Stimulated activated CD8-positive, alpha-beta memory T cell treated with anti-CD3 and anti-CD28 coated beads, Interleukin-7, amount 100 ng/mL, for 48 hours (primary cell): ENCODE measurements around the gene RAB1B.

Experiments
- DNase-seq, 2 donors: peaks; one replicate each; pipeline ENCODE4 v3.0.0-alpha.2; 2020; ENCODE audit warnings: low read depth in 1 of 2; ENCODE audit errors: extremely low read depth in 1 of 2

RAB1B gene

GRCh38 chr11:66282468-66283455, 14.3 kb downstream of the RAB1B start:
- peak; percentile 97 for DNase-seq

DNA sequence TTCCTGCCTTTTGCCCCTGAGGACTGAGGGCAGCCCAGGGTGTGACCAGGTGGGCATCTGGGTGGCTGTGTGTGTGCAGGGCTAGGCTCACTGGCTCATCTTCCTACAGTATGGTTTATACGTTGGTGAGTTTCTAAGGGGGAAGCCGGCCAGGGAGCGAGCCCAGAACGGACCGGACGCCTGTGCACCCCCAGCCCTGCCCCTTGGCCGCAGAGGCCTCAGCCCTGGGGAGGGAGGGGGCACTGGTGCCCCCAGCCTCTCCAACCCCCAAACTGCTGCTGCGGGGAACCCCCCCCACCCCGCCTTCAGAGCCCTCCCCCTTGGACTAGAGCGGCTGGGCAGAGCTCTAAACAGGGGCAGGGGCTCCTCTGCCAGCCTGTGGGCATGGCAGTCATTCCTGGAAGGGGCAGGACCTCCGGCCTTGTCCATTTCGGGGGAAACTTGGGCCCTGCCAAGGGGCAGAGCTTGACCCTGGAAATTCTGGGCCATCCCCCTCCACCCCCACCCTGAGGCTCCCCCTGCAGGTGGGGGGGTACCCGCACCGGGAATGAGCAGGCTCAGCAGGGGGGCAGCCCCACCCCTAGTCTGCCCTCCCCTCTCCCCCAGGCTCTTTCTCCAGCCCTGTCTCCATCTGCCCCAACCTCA, 15.1 kb downstream of the RAB1B start:
- no peak for DNase-seq

GRCh38 chr11:66284526-66285078, 16.2 kb downstream of the RAB1B start:
- no peak for DNase-seq

DNA sequence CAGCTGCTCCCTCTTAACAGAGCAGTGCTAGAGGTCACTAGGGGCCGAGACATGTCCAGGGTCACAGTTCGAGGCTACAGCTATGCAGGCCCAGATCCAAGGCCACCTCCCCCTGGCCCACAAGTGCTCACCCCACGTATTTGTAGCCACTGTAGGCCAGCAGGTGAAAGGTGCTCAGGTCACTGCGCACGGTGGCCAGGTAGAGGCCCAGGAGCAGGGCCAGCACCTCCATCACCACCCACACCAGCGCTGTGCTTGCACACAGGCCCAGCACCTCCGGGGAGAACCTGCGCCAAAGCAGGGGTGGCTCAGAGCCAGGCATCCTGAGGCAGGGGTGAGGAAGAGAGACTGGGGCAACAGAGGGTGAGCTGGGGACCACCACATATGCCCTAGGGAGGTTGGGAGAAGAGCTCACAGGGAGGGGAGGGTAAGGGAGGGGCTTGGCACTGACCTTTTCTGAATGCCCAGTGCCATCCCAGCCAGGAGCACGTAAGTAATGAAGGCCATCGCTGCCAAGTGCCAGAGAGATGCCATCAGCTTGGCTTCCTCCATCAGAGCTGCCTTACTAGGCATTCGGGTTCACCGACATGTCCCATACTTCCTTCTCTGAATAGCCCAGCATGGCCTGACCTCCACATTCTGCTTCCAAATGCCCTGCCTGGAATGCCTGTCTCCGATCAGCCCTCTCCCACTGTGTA, 17.0 kb downstream of the RAB1B start:
- DNase-seq = no peak

DNA sequence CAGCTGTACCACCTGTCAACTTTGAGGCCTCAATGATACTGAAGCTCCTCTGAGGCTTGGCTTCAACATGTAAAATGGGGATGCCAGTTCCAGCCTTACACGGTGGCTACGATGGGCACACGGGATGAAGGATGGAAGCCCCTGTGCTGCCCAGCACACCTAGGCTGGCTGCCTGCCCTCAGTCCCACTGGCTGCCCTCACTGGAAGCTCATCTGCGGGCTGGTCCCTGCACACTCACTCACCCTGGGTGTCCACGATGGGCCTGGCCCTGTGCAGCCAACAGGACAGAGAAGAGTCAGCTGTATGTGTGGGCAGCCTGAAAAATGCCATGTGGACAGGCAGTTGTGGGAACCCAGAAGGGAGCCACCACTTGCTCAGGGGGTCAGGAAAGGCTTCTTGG, 18.3 kb downstream of the RAB1B start:
- no peak for DNase-seq

- DNase-seq = no peak
Observed at GRCh38 chr11:66287211-66287888, 18.9 kb downstream of the RAB1B start.

GRCh38 chr11:66287889-66288670, 19.6 kb downstream of the RAB1B start:
- no peak for DNase-seq

DNA sequence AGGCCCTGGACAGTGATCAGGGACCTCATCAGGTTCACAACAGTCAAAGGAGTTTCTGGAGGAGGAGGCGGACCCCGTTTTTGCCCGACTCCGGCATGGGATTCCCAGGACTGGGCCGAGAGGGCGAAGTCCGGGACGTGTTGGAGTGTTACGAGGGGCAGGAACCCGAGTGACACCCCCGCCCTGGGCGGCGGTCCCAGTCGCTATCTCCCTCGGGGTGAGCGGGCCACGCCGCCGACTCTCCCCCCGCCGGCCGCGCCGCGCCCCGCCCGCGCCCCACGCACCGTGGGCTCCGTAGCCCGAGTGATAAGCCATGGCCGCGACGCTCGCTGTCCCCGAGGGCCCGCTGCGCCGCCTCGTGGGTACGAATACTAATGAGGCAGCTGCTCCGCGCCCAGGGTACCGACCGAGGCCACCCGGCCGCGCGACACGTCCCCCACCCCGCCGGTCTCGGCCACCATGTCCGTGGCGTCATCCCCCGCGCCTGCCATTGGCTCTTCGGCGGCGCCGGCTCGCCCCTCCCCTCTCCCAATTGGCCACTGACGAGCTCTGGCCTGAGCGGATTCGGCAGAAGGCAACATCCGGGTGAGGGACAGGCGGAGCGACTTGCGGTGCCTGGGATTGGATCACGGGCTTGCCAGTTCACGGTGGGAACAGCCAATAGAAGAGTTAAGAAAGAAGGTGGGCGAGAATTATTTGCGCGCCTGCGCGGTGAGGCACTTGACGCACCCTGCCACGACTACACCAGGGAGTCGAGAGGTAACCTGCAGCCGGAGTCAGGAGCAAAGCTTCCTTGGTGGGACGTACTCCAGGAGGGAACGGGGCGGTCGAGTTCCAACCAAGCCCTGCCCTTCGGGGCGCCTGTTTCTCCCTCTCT, 20.5 kb downstream of the RAB1B start, which contains the start of gene YIF1A:
TSS of gene YIF1A (minus strand) at position 473 of the 877 bp plus-strand sequence. CDS start at position 315, 158 bp downstream.
- DNase-seq = peak; percentile 93 to 98

- peak; percentile 69 to 79 for DNase-seq
Observed at GRCh38 chr11:66289548-66290329, 21.3 kb downstream of the RAB1B start.

GRCh38 chr11:66290330-66290621, 21.8 kb downstream of the RAB1B start:
- DNase-seq = no peak

- DNase-seq = no peak
Observed at GRCh38 chr11:66291303-66291705, 22.9 kb downstream of the RAB1B start.

DNA sequence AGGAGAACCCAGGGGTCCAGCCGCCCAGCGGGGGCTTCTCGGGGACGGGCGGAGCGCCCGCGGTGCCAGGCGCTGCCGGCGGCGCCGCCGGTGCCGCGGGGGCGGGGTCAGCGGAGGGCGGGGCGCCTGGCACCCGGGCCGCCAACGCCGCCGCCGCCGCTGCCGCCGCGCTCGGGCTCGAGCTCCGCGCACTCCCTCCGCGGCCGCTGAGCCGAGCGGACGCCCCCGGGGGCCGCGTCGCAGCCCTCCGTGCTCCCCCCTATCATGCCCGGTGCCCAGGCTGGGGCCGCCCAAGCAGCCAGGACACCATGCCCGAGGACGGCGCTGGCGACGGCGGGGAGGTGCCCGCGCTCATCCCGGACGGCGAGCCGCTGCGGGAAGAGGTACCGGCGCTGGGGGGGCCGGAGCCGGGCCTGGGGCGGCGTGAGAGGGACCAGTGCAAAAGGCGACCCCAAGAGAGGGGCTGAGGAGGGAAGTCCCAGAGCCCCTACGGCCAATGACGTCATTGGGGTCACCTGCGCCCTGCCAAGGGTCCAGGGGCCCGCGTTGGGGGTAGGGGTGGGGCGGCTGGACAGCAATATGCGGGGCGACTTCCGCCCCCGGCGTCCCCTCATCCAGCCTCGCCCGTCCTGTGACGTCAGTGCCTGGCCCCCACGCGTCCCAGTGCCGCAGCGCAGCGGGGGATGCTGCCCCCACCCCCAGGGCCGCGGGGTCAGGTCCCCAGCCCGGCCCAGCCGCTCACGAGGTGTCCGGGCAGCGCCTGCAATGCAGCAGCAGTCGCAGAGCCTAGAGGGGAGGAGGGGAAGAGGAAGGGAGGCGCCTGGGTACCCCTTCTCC, 23.5 kb downstream of the RAB1B start, which contains the start of gene TMEM151A:
TSS of gene TMEM151A (plus strand) at position 189 of the 837 bp plus-strand sequence. CDS start at position 309, 120 bp downstream.
- DNase-seq = no peak

DNA sequence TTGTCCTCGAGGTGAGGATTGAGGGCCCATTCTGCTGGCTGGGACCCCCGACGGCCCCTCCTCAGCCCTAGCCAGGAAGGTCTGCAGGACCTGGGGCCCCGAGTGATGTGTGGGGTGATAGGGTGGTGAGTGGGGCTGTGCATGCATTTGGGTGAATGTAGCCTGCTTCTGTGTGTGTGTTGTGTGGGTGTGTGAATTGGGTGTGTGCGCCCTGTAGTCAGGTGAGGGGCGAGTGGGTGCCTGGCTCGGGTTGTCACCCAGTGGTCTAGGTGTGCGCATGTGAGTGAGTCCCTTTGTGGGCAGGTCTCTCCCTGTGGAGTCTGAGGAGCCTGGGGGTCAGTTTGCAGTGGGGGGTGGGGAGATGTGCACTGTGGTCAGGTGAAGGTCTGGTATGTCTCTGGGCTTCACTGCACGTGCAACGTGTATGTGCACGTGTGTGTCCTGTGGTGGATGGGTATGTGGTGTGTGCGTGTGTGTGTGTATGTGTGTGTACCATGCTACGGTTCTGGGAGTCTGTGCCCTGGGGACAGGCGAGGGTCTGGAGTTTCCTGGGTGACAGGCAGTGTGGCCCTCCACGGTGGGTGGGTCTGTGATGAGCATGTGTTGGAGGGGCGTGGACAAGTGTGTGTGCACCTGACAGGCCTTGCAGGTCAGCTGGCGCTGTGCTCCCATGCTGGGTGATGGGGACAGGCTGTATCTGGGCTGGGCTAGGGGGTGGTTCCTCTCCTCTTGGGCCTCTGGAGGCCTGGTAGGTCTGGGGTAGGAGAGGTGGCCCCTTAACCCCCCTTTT, 24.3 kb downstream of the RAB1B start:
- no peak for DNase-seq

DNA sequence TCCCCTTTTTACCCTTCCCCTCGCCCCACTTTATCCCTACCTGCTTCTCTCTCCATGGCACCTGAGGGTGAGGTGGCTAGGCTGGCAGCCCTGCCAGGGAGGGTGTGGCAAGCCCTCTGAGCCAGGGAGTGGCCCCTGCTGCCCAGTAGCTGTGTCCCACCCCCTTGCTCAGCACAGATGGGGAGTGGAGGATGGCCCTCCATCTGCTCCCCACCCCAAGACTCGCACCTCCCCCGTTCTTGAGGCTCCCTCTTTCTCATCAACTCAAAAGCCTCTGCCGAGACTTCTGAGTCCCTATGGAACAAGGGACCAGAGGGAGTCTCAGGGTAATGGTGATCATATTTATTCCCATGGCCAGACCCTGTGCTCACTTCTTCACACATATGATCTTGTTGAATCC, 24.9 kb downstream of the RAB1B start:
- DNase-seq = no peak

- no peak for DNase-seq
Observed at GRCh38 chr11:66293777-66294625, 25.6 kb downstream of the RAB1B start.
